ENCODE results near the gene INSC. TPM values are rescaled to one million over a fixed set of nuclear protein-coding genes. Genes with fewer than 3 reads are reported as not detected.

The INSC gene
- total and polyA plus RNA-seq, 2 experiments from 2014 or later, result 0.10 TPM; not detected in 1

- H3K9me2 ChIP-seq (replicated peaks; ENCODE audit: insufficient read depth), result no peaks in the 10 kb centered on the region
- no peaks in the 10 kb centered on the region for H3K9me3 ChIP-seq (ENCODE audit: low read depth)
- H4K20me1 ChIP-seq (ENCODE audit: insufficient read depth, poor library complexity, severe bottlenecking), result no peaks in the 10 kb centered on the region
- H3K27ac ChIP-seq, result no peak overlapping the region
- no peak overlapping the region for H3K4me3 ChIP-seq
- H3K4me2 ChIP-seq, result no peak overlapping the region
- no peaks in the 10 kb centered on the region for H3K27me3 ChIP-seq
- no peak for DNase-seq (ENCODE audit: low spot score)
- H3K79me2 ChIP-seq, result no peaks in the 10 kb centered on the region
- TF ChIP-seq EZH2 (IDR thresholded peaks at IDR 0.05; ENCODE audit: borderline replicate concordance) (no peak), EZH2phosphoT487 (IDR thresholded peaks at IDR 0.05; ENCODE audit: low read depth, severe bottlenecking, unreplicated experiment) (no peak), CTCF (IDR thresholded peaks at IDR 0.05; ENCODE audit: poor library complexity) (no peak)
- no peaks in the 10 kb centered on the region for H3K36me3 ChIP-seq (replicated peaks; ENCODE audit: insufficient read depth, low read depth)
- WGBS (ENCODE audit: low lambda C conversion rate, missing lambda C conversion rate), result 61% methylated on average over 2 of the region's 2 CpGs
- peaks cover 23% of the 10 kb centered on the region for H3K4me1 ChIP-seq (ENCODE audit: insufficient read depth)
- no peak overlapping the region for H2AFZ ChIP-seq
Observed at GRCh38 chr11:15197696-15198095, 83.0 kb downstream of the INSC start.

GRCh38 chr11:15198284-15198683, 83.6 kb downstream of the INSC start:
- H3K27ac ChIP-seq, result no peak overlapping the region
- DNase-seq (ENCODE audit: low spot score), result no peak
- H3K9me2 ChIP-seq (replicated peaks; ENCODE audit: insufficient read depth), result no peaks in the 10 kb centered on the region
- H3K79me2 ChIP-seq, result no peaks in the 10 kb centered on the region
- H2AFZ ChIP-seq, result no peak overlapping the region
- TF ChIP-seq EZH2phosphoT487 (IDR thresholded peaks at IDR 0.05; ENCODE audit: low read depth, severe bottlenecking, unreplicated experiment), result no peak
- TF ChIP-seq EZH2 (IDR thresholded peaks at IDR 0.05; ENCODE audit: borderline replicate concordance), result no peak
- no peak for TF ChIP-seq CTCF (IDR thresholded peaks at IDR 0.05; ENCODE audit: poor library complexity)
- H4K20me1 ChIP-seq (ENCODE audit: insufficient read depth, poor library complexity, severe bottlenecking), result no peaks in the 10 kb centered on the region
- no peaks in the 10 kb centered on the region for H3K36me3 ChIP-seq (replicated peaks; ENCODE audit: insufficient read depth, low read depth)
- 97% methylated on average over 2 of the region's 2 CpGs for WGBS (ENCODE audit: low lambda C conversion rate, missing lambda C conversion rate)
- no peak overlapping the region for H3K4me2 ChIP-seq
- H3K4me3 ChIP-seq, result no peak overlapping the region
- H3K27me3 ChIP-seq, result no peaks in the 10 kb centered on the region
- no peaks in the 10 kb centered on the region for H3K9me3 ChIP-seq (ENCODE audit: low read depth)
- peaks cover 23% of the 10 kb centered on the region for H3K4me1 ChIP-seq (ENCODE audit: insufficient read depth)

- no peak for TF ChIP-seq EZH2phosphoT487 (IDR thresholded peaks at IDR 0.05; ENCODE audit: low read depth, severe bottlenecking, unreplicated experiment)
- no peak for TF ChIP-seq CTCF (IDR thresholded peaks at IDR 0.05; ENCODE audit: poor library complexity)
- no peak for TF ChIP-seq EZH2 (IDR thresholded peaks at IDR 0.05; ENCODE audit: borderline replicate concordance)
- no peaks in the 10 kb centered on the region for H4K20me1 ChIP-seq (ENCODE audit: insufficient read depth, poor library complexity, severe bottlenecking)
- DNase-seq (ENCODE audit: low spot score), result no peak
- H3K4me3 ChIP-seq, result no peak overlapping the region
- H3K4me1 ChIP-seq (ENCODE audit: insufficient read depth), result peaks cover 22% of the 10 kb centered on the region
- no peaks in the 10 kb centered on the region for H3K79me2 ChIP-seq
- no peak overlapping the region for H3K4me2 ChIP-seq
- H3K27me3 ChIP-seq, result no peaks in the 10 kb centered on the region
- H2AFZ ChIP-seq, result no peak overlapping the region
- H3K27ac ChIP-seq, result no peak overlapping the region
- H3K9me2 ChIP-seq (replicated peaks; ENCODE audit: insufficient read depth), result no peaks in the 10 kb centered on the region
- H3K9me3 ChIP-seq (ENCODE audit: low read depth), result no peaks in the 10 kb centered on the region
- WGBS (ENCODE audit: low lambda C conversion rate, missing lambda C conversion rate), result 89% methylated on average over 3 of the region's 3 CpGs
- H3K36me3 ChIP-seq (replicated peaks; ENCODE audit: insufficient read depth, low read depth), result no peaks in the 10 kb centered on the region
Observed at GRCh38 chr11:15199693-15200092, 85.0 kb downstream of the INSC start.

GRCh38 chr11:15200696-15201095, 86.0 kb downstream of the INSC start:
- no peak for DNase-seq (ENCODE audit: low spot score)
- Histone ChIP-seq H3K4me3 (no peak overlapping the region), H3K4me1 (ENCODE audit: insufficient read depth) (peaks cover 12% of the 10 kb centered on the region), H3K4me2 (no peak overlapping the region), H3K27ac (no peak overlapping the region), H3K27me3 (no peaks in the 10 kb centered on the region), H3K79me2 (no peaks in the 10 kb centered on the region), H4K20me1 (ENCODE audit: insufficient read depth, poor library complexity, severe bottlenecking) (no peaks in the 10 kb centered on the region), H2AFZ (no peak overlapping the region), H3K9me3 (ENCODE audit: low read depth) (no peaks in the 10 kb centered on the region), H3K36me3 (replicated peaks; ENCODE audit: insufficient read depth, low read depth) (no peaks in the 10 kb centered on the region), H3K9me2 (replicated peaks; ENCODE audit: insufficient read depth) (no peaks in the 10 kb centered on the region)
- 98% methylated on average over 12 of the region's 12 CpGs for WGBS (ENCODE audit: low lambda C conversion rate, missing lambda C conversion rate)
- TF ChIP-seq CTCF (IDR thresholded peaks at IDR 0.05; ENCODE audit: poor library complexity) (no peak), EZH2phosphoT487 (IDR thresholded peaks at IDR 0.05; ENCODE audit: low read depth, severe bottlenecking, unreplicated experiment) (no peak), EZH2 (IDR thresholded peaks at IDR 0.05; ENCODE audit: borderline replicate concordance) (no peak)
